Thoracic aorta (tissue), 2 donors: ENCODE measurements around the gene TLR6. TPM values are rescaled to one million over a fixed set of nuclear protein-coding genes. Genes with fewer than 3 reads are reported as not detected.
"Not testable (repeated sequence)": the region's sequence is repeated elsewhere in the genome, so short reads cannot be mapped to it uniquely, and the experiment has no call there.

Experiments used
- ATAC-seq: fragments of 150-250 bp; one replicate; pipeline ENCODE4 v1.8.0; 2017; ENCODE audit warnings: low read depth; ENCODE audit not compliant: insufficient number of reproducible peaks, low FRiP score
- DNase-seq: peaks from one replicate; pipeline ENCODE4 v3.0.0-alpha.2; 2020; ENCODE audit warnings: low spot score
- H3K27ac ChIP-seq, 2 donors: fragments of 200-600 bp; sonication (generic); 1 replicate in 1 of 2; 2 replicates in 1 of 2; pipeline ENCODE4 v1.5.1; 2016; ENCODE audit warnings: mild to moderate bottlenecking in 2 of 2, moderate library complexity in 2 of 2
- H3K27me3 ChIP-seq: fragments of 200-600 bp; sonication (generic); replicated peaks from 2 replicates; pipeline ENCODE4 v1.6.0; 2016; ENCODE audit warnings: mild to moderate bottlenecking; ENCODE audit not compliant: insufficient read depth
- H3K36me3 ChIP-seq: fragments of 200-600 bp; sonication (generic); one replicate; pipeline ENCODE4 v1.5.1; 2016
- H3K4me1 ChIP-seq, 2 donors: fragments of 200-600 bp; sonication (generic); 1 replicate in 1 of 2; 2 replicates in 1 of 2; pipeline versions ENCODE4 v1.5.1 to v1.6.0; 2016; ENCODE audit warnings: low read depth in 2 of 2, mild to moderate bottlenecking in 1 of 2; ENCODE audit not compliant: control insufficient read depth in 1 of 2
- H3K4me3 ChIP-seq: fragments of 200-600 bp; sonication (generic); 2 replicates; pipeline ENCODE4 v1.5.1; 2016; ENCODE audit warnings: mild to moderate bottlenecking
- H3K9me3 ChIP-seq: fragments of 200-600 bp; sonication (generic); 2 replicates; pipeline ENCODE4 v1.5.1; 2016
- total RNA-seq, 2 donors: library from RNA; depleted of rRNA; stranded (reverse); fragments of >200 nt; gene quantifications; one replicate each; pipeline versions ENCODE4 v1.1.0 to v1.2.3, GENCODE V29; 2016
- TF ChIP-seq, protein P1 (sequence below): fragments of 200-600 bp; sonication (generic); IDR thresholded peaks from one replicate; pipeline ENCODE4 v1.5.1; 2019; ENCODE audit warnings: antibody characterized with exemption

TLR6 gene
- total RNA-seq, 2 donors from 2014 or later = 1.8 to 3.5 TPM

GRCh38 chr4:38782452-38783108 is 74.0 kb downstream of the TLR6 start, which contains the start of gene TLR10:
Gene TLR10, minus strand, starts transcription at chr4:38782990. Its CDS starts 7,400 bp downstream, at chr4:38775590.
- TF ChIP-seq, protein P1, sequence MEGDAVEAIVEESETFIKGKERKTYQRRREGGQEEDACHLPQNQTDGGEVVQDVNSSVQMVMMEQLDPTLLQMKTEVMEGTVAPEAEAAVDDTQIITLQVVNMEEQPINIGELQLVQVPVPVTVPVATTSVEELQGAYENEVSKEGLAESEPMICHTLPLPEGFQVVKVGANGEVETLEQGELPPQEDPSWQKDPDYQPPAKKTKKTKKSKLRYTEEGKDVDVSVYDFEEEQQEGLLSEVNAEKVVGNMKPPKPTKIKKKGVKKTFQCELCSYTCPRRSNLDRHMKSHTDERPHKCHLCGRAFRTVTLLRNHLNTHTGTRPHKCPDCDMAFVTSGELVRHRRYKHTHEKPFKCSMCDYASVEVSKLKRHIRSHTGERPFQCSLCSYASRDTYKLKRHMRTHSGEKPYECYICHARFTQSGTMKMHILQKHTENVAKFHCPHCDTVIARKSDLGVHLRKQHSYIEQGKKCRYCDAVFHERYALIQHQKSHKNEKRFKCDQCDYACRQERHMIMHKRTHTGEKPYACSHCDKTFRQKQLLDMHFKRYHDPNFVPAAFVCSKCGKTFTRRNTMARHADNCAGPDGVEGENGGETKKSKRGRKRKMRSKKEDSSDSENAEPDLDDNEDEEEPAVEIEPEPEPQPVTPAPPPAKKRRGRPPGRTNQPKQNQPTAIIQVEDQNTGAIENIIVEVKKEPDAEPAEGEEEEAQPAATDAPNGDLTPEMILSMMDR = peak; percentile 71
- H3K27ac ChIP-seq = no peak within 1 kb of the TSS
- no peaks in the 10 kb centered on the region for H3K27me3 ChIP-seq
- no peak within 1 kb of the TSS for H3K4me3 ChIP-seq
- H3K36me3 ChIP-seq = no peaks in the 10 kb centered on the region
- ATAC-seq (no peak), DNase-seq (no peak)
- H3K4me1 ChIP-seq = no peaks in the 10 kb centered on the region
- H3K9me3 ChIP-seq = no peaks in the 10 kb centered on the region

DNA sequence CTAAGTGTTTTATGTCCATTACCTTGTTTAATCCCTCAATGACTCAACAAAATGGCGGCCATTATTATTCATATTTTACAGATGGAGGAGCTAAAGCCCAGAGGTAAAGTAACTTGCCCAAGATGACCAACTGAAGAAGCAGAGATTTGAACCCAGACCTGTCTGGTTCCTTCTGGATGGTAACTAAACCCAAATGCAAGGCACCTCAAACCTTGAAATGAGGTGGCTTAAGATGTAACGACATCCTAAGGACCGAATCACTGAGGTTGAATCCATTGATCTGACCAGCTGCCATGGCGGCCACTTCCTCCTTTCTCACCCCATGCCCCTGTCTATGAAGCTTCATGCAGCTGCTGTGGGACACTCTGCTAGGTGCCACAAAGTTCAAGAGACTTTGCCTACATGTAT is 74.8 kb downstream of the TLR6 start:
- DNase-seq (no peak), ATAC-seq (no peak)
- H3K4me1 ChIP-seq = no peaks in the 10 kb centered on the region
- no peak overlapping the region for H3K4me3 ChIP-seq
- no peaks in the 10 kb centered on the region for H3K27me3 ChIP-seq
- TF ChIP-seq, protein P1 = no peak
- no peaks in the 10 kb centered on the region for H3K9me3 ChIP-seq
- no peak overlapping the region for H3K27ac ChIP-seq
- no peaks in the 10 kb centered on the region for H3K36me3 ChIP-seq

DNA sequence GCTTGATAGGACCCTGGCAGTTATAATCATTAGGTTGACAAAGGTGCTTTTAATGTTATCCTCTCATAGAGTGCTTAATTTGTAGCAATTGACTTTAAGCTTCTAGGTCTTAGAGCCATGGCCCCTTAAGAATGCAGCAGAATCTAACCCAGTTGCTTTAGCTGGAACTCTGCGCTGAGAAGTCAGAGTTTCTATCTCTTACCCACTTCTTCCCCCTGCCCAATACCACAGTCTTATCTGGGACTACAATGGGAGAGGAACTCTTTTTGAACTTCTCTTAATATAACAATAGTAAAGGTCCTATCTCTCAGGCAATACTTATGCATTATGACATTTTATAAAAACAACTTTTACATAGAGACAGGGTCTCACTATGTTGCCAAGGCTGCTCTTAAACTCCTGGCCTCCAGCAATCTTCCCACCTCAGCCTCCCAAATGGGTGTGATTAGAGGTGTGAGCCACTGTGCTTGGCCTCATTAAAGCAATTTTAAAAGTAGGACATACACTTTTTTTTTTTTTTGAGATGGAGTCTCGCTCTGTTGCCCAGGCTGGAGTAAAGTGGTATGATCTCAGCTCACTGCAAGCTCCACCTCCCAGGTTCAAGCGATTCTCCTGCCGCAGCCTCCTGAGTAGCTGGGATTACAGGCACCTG is 75.7 kb downstream of the TLR6 start:
- H3K4me1 ChIP-seq = no peaks in the 10 kb centered on the region
- H3K9me3 ChIP-seq = no peaks in the 10 kb centered on the region
- ATAC-seq (no peak), DNase-seq (no peak)
- H3K4me3 ChIP-seq = no peak overlapping the region
- no peaks in the 10 kb centered on the region for H3K36me3 ChIP-seq
- TF ChIP-seq, protein P1 = no peak
- H3K27me3 ChIP-seq = no peaks in the 10 kb centered on the region
- H3K27ac ChIP-seq = no peak overlapping the region

DNA sequence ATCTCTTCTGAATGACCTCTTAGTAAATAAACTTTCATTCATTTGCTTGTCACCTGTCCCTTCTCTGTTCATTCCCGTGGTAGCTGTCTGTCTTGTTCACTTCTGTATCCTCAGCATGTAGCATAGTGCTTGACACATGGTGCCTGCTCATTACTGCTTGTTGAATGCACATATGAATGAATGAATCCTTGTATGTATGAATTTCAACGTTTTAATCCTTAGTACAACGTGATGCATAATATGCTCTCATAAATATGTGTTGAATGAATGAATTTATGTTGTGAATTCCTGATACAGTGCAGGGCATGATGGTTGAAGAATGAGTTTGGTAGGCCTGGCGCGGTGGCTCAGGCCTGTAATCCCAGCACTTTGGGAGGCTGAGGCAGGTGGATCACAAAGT is 76.8 kb downstream of the TLR6 start:
- Histone ChIP-seq H3K27me3 (no peaks in the 10 kb centered on the region), H3K4me3 (no peak overlapping the region), H3K36me3 (no peaks in the 10 kb centered on the region), H3K4me1 (no peaks in the 10 kb centered on the region), H3K27ac (no peak overlapping the region), H3K9me3 (no peaks in the 10 kb centered on the region)
- TF ChIP-seq, protein P1 = no peak
- ATAC-seq (no peak), DNase-seq (no peak)

DNA sequence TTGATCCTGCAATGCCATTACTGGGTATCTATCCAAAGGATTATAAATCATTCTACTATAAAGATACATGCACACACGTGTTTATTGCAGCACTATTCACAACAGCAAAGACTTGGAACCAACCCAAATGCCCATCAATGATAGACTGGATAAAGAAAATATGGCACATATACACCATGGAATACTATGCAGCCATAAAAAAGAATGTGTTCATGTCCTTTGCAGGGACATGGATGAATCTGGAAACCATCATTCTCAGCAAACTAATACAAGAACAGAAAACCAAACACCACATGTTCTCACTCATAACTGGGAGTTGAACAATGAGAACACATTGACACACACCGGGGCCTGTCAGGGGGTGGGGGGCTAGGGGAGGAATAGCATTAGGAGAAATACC is 78.7 kb downstream of the TLR6 start:
- H3K27ac ChIP-seq, H3K27me3 ChIP-seq, H3K9me3 ChIP-seq, ATAC-seq, DNase-seq, H3K4me1 ChIP-seq, H3K36me3 ChIP-seq, H3K4me3 ChIP-seq: not testable (repeated sequence)
